SKM-1 (cell line): Measurements from ENCODE around the gene PPP1R12B.
"Not testable (repeated sequence)": the region's sequence is repeated elsewhere in the genome, so short reads cannot be mapped to it uniquely, and the experiment has no call there.

ENCODE experiments used
- DNase-seq: peaks from one replicate; lab custom pipeline; 2025; ENCODE audit not compliant: unreplicated experiment; lab: John Stamatoyannopoulos, UW

The PPP1R12B gene

GRCh38 chr1:202397256-202397655 is 48.8 kb downstream of the PPP1R12B start:
- no peak for DNase-seq

- DNase-seq = not testable (repeated sequence)
Observed at GRCh38 chr1:202398439-202398838, 49.9 kb downstream of the PPP1R12B start.

- not testable (repeated sequence) for DNase-seq
Observed at GRCh38 chr1:202401771-202402170, 53.3 kb downstream of the PPP1R12B start.

- DNase-seq = not testable (repeated sequence)
Observed at GRCh38 chr1:202403381-202403780, 54.9 kb downstream of the PPP1R12B start.

GRCh38 chr1:202405928-202406327 is 57.4 kb downstream of the PPP1R12B start:
- no peak for DNase-seq

- DNase-seq = not testable (repeated sequence)
Observed at GRCh38 chr1:202406896-202407295, 58.4 kb downstream of the PPP1R12B start.

GRCh38 chr1:202407378-202407777 is 58.9 kb downstream of the PPP1R12B start:
- not testable (repeated sequence) for DNase-seq

GRCh38 chr1:202410251-202410650 is 61.8 kb downstream of the PPP1R12B start:
- not testable (repeated sequence) for DNase-seq

- not testable (repeated sequence) for DNase-seq
Observed at GRCh38 chr1:202410854-202411357, 62.4 kb downstream of the PPP1R12B start.

GRCh38 chr1:202411422-202411821 is 62.9 kb downstream of the PPP1R12B start:
- no peak for DNase-seq

GRCh38 chr1:202412421-202412820 is 63.9 kb downstream of the PPP1R12B start:
- not testable (repeated sequence) for DNase-seq

- no peak for DNase-seq
Observed at GRCh38 chr1:202416641-202417040, 68.1 kb downstream of the PPP1R12B start.

GRCh38 chr1:202417141-202417540 is 68.6 kb downstream of the PPP1R12B start:
- DNase-seq = not testable (repeated sequence)

- not testable (repeated sequence) for DNase-seq
Observed at GRCh38 chr1:202417762-202418201, 69.3 kb downstream of the PPP1R12B start.

- DNase-seq = not testable (repeated sequence)
Observed at GRCh38 chr1:202419731-202420130, 71.2 kb downstream of the PPP1R12B start.

GRCh38 chr1:202420422-202421094 is 72.1 kb downstream of the PPP1R12B start:
- not testable (repeated sequence) for DNase-seq

- not testable (repeated sequence) for DNase-seq
Observed at GRCh38 chr1:202422709-202423108, 74.2 kb downstream of the PPP1R12B start.

GRCh38 chr1:202424260-202424659 is 75.8 kb downstream of the PPP1R12B start:
- DNase-seq = not testable (repeated sequence)

- DNase-seq = not testable (repeated sequence)
Observed at GRCh38 chr1:202430111-202430510, 81.6 kb downstream of the PPP1R12B start.

- not testable (repeated sequence) for DNase-seq
Observed at GRCh38 chr1:202432338-202432737, 83.8 kb downstream of the PPP1R12B start.

- no peak for DNase-seq
Observed at GRCh38 chr1:202433155-202434043, 84.9 kb downstream of the PPP1R12B start.

GRCh38 chr1:202434059-202434458 is 85.6 kb downstream of the PPP1R12B start:
- DNase-seq = no peak
